ENCODE data around the gene PCOLCE2.

Gene PCOLCE2, protein sequence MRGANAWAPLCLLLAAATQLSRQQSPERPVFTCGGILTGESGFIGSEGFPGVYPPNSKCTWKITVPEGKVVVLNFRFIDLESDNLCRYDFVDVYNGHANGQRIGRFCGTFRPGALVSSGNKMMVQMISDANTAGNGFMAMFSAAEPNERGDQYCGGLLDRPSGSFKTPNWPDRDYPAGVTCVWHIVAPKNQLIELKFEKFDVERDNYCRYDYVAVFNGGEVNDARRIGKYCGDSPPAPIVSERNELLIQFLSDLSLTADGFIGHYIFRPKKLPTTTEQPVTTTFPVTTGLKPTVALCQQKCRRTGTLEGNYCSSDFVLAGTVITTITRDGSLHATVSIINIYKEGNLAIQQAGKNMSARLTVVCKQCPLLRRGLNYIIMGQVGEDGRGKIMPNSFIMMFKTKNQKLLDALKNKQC

DNA sequence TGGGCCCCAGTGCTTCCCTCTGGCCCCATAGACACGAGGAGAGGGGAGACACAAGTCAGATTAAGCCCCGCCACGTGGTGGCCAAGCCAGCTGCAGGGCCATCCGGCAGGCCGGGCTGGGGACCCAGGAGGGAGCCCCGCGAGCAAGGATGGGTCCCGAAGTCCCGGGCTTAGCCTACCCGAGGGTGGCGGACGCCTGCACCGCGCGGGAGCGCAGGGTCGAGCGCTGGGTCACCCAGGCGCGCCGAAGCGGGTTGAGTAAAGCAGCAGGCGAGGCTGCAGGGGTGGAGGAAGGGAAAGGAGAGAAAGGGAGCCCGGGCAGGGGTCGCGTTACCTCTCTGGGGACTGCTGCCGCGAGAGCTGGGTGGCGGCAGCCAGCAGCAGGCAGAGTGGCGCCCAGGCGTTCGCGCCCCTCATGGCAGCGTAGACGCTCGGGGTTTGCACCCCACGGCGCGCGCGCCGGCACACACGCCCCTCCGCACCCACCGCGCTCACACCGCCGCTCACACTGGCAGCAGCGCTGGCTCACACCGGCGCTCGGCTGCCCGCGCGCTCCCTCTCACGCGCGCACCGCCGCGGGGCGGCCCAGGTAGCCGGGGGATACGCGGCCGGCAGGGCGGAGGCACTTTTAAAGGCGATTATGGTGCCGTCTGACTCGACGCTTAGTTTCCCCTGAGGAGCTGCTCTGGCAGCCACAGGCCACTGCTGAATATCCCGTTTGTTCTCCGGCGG, at the start of gene PCOLCE2:
TSS of gene PCOLCE2 (minus strand) at position 603 of the 731 bp plus-strand sequence. CDS start at position 416, 187 bp downstream.
- no peak for FAIRE-seq

DNA sequence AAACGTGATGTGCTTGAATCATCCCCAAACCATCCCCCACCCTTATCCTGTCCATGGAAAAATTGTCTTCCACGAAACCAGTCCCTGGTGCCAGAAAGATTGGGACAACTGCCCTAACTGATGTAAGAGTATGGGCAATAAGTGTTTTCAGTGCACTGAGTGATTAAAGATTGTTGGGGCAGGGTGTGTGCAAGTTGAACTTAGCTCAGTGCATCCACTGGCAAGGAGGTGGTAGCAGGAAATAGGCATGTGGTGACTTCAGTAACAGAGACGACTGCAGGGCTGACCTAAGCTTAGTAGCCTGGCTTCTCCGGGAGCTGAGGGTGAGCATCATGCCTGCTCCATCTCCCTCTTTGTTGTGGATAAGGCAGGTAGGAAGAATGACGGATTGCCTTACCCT, 47.1 kb upstream of the PCOLCE2 start:
- no peak for FAIRE-seq

DNA sequence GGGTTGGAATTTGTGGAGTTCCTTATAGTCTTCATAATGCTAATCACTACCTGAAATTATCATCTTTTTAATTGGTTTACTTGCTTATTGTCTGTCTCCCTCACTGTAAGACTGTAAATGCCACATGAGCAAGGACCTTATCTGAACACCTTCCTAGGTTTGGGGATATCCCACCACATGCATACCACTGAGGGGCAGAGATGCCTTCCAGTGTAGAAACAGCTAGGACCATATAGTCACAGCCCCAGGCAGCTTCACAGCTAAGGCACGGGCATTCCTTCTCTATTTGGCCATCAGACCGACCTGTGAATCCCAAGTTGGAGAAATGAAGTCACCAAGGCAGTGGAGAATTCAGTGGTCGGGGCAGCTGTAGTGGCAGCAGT, 46.0 kb upstream of the PCOLCE2 start:
- no peak for FAIRE-seq

DNA sequence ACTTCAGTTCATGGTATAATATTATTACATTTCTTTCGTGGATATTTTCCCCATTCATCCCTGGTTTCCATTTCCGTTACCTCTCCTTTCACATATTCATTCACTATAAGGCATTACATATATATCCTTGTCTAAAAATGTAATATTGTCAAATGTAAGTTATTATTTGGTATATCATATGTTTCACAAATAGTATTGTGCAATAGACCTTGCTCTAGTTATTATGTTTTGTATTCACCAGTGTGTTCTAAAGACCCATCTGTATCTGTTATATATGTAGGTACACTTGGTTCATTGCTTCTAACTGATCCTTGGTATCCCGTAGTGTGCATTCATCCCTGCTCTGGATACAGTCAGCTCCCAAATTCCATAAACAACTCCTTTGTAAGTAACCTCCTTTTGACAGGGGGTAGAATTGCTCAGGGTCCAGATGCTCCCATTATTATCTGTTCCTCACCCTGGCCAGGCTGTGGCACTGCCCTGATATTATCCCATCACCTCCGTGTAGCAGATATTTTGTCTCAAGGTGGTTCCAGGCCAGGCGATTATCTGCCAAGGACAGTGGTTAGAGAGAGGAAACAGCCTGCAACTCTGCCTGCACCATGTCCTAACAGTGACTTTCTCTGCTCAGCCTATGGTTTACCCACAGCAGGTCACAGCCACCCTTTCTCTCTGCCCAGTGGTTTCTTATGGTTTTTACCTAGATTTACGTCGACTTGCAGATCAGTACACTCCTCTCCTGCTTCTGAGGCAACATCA, 45.4 kb upstream of the PCOLCE2 start:
- no peak for FAIRE-seq

DNA sequence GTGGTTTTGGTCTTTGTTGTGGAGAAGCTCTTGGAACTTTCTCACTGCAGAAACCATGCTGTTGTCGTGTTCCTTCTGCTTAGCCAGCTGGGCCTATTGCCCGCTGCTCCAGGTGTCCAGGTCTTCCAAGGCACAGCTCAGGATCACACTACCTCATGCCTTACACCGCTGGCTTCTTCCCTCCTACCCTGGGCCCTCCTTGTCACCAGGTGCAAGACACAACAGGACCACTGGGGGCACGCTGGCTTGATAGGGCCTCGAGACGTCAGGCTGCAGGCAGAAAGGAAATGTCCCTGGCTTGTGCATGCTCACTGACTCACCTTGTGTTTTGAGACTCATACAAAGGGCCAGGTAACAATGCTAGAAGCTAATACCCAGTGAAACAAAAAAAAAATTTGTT, 42.3 kb upstream of the PCOLCE2 start:
- no peak for FAIRE-seq

DNA sequence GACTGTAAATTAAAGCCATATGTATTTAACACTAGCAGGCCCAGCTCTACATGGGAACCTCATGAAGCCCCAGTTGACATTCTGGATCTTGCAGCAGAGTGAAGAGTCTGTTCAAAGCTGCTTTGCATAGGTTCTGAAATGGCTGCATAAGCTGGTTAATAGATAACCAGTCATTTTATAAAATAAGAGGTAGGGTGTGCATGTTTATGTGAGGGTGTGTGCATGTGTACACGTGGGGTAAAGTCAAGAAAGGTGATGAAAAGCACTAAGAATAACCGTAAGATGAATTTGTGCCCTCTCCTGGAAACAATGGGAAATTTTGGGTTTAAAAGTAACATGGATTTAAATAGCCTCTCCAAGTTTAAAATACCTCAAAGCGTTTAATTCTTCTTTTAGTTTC, 41.6 kb upstream of the PCOLCE2 start:
- FAIRE-seq: no peak

DNA sequence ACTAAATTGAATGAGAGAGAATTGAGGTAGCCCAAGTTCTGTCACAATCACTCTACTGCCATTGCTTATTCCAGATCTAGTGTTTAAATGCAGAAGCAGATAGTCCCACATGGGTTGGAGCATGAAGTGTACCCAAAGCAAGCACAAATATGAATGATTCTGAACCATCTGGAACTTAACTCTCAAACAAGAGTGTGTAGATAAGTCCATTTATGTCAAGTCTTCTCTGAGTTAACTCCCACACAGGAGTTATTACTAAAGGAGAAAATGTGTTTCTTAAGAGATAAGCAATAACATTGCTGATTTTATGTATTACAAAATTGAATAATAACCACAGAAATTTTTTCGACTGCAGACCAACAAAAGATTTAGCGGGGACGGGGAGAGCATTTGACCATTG, 41.0 kb upstream of the PCOLCE2 start:
- no peak for FAIRE-seq

DNA sequence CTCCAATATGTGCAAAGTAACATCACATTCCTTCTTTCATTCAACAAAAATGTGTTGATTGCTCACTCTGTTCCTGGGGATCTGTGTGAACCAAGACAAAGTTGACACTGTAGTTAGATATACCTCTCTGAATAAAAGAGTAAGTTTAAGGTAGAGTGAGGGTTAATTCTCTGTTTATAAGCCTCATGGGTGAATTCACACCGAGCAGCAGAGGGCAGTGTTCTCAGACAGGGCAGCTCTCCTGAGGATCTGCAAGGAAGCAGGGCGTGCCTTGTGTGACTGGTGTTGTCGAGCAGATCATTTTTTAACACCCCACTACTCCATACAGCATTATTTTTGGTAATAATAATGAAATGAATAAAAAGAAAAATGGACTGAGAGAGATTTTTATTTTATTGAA, 40.2 kb upstream of the PCOLCE2 start:
- no peak for FAIRE-seq

DNA sequence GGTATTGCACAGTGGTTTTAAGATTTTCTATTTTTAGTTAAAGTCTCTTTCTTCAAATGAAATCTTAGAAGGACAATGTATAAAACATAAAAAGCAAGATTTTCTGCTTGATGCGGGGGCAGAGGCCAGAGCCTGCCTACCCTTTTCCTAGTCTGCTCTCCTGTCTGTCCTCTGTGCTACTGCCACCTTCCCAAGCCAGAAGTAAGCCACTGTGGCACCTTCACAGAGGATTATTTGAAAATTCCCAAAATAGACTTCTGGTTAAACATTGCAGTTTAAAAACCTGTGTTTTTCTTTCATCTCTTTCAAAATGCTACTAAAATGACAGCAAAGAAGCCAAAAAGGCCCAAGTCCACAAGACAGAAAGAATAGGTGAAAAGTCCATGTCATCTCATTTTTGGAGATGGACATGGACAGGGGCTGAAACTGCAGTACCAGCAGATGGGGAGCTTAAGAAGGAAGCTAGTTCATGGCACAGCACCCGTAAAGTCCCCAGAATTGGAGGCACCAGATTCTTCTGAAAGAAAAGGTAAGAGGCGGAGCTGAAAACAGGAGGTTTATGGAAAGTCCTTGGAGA, 37.6 kb upstream of the PCOLCE2 start:
- no peak for FAIRE-seq

DNA sequence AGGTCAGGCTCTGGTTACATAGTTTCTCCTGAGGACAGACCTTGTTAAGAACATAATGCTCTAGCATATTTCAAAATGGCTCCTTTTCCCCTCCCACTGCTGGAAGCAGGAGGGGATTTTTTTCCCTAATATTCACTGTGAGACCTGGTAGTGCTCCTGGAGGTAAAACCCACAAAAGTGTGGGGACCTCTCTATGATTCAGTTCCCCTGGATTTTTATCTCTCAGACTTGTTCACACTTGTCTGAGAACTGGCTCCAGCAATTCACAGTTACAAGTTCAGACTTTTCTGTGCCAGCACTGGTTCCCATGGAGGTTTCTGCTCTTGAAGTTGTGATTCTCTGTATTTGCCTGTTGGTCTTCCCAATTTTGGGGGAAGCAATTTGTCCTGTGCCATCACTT, 36.3 kb upstream of the PCOLCE2 start:
- no peak for FAIRE-seq

DNA sequence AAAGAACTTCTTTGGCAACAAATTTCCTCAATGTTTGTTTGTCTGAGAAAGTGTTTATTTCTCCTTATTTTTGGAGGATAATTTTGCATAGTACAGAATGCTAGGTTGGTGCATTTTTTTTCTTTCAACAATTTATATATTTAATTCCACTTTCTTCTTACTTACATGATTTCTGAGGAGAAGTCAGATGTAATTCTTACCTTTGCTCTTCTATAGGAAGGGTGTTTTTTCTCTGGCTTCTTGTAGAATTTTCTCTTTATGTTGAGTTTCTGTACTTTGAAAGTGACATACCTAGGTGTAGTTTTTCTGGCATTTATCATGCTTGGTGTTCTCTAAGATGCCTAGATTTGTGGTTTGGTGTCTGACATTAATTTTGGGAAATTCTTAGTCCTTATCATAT, 34.8 kb upstream of the PCOLCE2 start:
- FAIRE-seq: no peak

DNA sequence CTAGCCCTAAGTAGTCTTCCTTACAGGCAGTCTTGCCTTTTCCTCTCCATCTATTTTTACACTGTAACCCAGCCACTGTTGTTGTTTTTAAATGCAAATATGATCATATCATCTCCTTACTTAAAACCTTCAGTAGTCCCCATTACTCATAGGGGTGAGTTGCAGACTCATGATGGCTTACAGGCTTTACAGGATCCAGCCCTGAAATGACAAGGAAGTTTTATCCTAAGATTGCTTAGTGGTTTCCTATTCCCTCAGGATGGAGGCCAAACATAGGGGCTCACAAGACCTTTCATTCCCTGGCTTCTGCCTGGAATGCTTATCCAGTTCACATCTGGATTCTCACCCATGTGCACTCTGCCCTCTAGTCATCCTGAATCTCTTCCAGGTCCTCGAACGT, 27.7 kb upstream of the PCOLCE2 start:
- FAIRE-seq: no peak

DNA sequence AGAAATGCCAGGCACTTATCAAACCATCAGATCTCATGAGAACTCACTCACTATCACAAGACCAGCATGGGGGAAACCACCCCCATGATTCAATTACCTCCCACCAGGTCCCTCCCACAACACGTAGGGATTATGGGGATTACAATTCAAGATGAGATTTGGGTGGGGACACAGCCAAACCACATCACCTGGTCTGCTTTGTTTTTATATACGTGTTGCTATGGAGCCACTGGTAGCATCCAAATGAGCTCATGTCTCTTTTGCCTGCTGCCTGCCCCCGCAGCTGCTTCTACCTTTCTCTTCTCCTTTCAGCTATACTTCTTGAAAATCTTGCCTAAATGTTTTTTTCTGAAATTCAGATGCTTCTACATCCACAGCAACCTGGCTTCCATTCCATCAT, 26.8 kb upstream of the PCOLCE2 start:
- no peak for FAIRE-seq

DNA sequence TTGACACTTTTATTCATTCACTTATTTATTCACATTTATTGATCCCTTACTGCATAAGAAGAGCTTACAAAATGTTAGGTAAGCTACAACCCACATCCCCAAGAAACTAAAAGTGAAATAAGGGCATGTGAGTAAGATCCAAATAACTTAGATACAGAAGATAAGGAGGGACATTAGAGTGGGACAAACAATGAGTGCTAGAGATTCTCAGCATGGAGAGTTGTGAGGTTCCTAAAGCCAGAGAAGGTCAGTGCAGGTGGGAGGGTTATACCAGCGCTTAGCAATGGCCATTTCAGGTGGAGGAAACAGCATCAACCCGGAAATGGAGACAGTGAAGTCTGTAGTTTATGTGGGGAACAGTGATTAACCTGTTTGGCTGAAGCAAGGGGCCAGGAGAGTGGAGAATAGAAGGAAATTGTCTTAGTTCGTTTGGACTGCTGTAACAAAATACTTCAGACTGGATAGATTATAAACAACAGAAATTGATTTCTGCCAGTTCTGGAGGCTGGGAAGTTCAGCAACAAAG, 25.5 kb upstream of the PCOLCE2 start:
- no peak for FAIRE-seq

DNA sequence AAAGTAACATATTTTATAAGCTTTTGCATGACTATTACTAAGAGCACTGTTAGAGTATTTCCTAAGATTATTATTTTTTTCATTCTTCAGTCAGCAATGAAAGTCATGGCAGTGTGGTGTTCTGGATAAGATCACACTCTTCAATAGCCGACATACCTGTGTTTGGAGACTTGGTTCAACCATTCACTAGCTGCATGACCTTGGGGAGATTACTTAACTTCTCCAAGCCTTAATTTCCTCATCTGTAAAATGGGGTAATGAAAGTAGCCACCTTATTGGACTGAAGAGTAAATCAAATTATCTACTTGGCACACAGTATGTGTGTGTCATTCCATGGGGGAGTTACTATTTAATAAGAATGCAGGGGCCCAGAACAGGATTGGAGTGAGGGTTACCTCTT, 24.5 kb upstream of the PCOLCE2 start:
- no peak for FAIRE-seq

DNA sequence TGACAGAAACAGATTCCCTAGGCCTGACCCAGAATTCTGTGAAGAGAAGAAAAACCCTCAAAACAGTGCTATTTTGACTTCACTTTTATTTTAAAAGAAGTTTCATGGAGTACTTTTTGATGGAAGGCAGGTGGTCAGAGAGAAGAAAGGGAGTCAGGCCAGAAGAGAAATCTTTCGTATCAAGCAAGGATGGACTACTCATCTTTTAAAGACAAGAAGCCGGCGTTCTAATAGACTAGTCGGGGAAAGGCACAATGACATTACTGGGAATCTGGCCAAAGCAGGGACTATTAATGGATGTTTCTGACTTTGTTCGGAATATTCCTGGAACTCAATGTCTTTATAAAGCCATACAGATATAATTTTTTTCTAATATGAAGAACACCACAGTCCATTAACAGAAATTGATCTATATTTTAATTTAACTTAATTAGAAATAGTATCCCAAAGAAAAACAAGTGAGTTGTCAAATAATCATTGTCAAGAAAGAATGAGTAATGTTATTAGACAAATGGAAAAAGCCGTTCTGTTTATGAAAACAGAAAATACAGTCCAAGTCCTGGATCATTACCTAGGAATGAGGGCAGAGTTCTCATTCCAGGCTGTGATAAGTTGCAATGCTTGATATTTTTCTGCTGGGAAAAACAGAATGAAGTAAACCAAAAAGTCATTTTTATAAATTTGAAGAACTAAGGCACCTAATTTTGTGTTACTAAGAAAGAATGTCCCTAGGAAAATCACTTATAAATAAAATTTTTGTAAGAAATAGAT, 23.7 kb upstream of the PCOLCE2 start:
- no peak for FAIRE-seq

DNA sequence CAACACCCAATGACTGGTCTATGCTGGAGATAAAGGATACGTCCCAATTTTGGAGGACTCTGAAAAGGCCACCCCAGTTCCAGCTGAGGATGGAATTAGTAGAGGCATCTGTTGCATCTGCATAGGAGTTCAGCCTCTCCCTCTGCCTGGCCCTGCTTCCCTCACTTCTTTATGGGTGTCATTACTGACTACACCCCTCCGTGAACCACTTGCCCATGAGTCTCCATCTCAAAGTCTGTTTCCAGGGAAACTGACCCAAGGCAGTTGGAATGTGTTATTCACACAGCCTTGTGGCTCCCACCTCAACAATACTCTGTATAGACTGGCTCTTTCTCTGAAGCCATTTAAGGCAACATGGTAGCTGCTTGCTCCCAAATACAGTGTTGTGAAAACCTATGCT, 21.4 kb upstream of the PCOLCE2 start:
- no peak for FAIRE-seq

DNA sequence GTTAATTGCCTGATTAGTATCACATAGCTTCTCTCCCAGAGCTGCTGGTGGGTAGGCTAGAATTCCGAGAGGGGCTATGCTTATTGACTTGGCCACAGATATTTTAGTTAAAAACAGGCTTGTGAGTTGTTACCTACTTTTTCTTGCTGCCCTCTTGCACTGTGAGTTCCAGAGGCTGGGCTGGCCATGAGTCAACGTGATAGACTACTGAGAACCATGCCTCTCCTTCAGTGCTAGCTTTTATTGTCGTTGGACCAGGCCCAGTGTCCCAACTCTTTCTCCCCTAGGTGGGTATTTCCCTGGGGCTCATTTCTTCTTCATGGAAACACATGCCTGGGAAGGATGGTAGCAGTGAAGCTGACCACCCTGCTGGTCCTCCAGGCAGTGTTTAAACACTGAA, 20.4 kb upstream of the PCOLCE2 start:
- no peak for FAIRE-seq

DNA sequence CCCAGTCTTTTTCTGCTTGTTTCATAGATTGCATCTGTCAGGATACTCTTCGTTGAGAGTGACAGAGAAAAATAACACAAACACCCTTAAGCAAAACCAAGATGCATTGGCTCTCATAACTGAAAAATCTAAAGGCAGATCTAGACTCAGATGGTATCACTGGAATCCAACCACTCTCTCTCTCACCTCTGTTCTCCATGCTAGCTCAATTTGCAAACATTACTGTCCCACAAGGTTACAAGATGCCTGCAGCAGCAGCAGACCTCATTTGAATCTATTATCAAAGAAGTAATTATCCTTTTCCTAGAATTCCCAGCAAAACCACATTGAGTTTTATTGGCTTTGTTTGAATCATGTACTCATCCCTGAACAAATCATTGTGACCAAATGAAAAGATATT, 19.1 kb upstream of the PCOLCE2 start:
- no peak for FAIRE-seq

DNA sequence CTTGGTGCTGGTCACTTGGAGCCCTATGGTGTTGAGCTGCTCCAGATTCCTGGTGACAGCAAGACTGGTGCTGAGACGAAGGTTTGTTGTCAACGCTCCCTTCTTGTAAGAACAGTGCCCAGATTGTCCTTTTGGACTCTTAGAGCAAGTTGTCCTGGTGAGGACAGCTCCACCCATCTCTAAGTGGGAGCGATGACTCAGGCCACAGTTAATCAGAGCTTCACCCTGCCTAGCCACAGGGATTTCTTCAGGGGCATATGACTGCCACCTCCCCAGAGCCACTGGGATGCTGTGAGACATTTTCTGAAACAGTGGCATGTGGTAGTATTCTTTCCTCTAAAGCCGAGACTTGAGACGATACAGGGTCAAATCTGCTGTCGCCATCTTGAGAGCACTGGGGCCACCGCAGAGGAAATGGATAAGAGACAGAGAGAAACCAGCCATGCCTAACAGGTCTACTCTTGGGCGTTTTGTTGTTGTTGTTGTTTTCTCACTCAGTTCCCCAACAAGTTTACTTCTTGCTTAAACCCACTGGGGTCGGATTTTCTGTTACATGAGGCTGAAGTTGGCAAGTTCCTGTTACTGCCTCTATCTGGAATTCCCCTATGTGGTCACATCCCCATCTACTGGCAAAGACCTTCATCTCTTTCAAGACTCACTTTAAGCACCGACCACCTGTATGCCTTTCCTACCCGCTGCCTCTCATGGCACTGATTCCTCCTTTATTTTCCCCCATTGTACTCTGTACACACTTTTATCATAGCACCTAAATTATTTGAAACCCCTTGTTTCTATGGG, 16.0 kb upstream of the PCOLCE2 start:
- FAIRE-seq: no peak

DNA sequence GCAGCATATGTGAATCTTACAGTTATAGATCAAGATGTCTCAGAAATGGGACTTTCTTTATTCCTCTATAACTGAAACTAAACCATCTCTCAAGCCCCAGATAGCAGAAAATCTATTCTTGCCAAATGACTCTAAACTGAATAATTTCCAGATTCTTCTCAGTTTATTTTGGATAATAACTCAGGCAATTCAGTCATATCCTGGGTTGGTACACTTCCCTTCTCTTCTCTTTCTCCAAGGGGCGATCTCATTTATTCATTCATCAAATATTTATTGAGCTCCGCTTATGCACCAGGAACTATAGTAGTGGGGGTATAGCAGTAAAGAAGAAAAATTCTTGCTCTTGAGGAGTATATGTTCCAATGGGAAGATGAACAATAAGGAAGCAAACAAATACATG, 13.5 kb upstream of the PCOLCE2 start:
- no peak for FAIRE-seq

All from islet of Langerhans (tissue), 1 donor.